ENCODE results near the gene SLC26A11.

DNA sequence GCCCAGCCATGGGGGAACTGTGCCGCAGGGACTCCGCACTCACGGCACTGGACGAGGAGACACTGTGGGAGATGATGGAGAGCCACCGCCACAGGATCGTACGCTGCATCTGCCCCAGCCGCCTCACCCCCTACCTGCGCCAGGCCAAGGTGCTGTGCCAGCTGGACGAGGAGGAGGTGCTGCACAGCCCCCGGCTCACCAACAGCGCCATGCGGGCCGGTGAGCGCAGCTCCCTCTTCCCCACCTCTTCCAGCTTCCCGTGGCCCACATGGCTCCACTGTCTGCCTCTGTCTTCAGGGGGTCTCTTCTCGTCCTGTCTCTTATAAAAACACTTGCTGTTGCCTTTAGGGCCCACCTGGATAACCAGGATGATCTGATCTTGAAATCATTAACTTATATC, 38.8 kb upstream of the SLC26A11 start:
- TF ChIP-seq, protein P1, sequence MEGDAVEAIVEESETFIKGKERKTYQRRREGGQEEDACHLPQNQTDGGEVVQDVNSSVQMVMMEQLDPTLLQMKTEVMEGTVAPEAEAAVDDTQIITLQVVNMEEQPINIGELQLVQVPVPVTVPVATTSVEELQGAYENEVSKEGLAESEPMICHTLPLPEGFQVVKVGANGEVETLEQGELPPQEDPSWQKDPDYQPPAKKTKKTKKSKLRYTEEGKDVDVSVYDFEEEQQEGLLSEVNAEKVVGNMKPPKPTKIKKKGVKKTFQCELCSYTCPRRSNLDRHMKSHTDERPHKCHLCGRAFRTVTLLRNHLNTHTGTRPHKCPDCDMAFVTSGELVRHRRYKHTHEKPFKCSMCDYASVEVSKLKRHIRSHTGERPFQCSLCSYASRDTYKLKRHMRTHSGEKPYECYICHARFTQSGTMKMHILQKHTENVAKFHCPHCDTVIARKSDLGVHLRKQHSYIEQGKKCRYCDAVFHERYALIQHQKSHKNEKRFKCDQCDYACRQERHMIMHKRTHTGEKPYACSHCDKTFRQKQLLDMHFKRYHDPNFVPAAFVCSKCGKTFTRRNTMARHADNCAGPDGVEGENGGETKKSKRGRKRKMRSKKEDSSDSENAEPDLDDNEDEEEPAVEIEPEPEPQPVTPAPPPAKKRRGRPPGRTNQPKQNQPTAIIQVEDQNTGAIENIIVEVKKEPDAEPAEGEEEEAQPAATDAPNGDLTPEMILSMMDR (IDR thresholded peaks at IDR 0.05; ENCODE audit: insufficient read depth, low read length, poor library complexity, severe bottlenecking), result no peak
- TF ChIP-seq EZH2phosphoT487 (conservative IDR thresholded peaks at IDR 0.05; ENCODE audit: low read length), result no peak
